HG02623 (cell line): ENCODE measurements around the gene EHD3.
"Not testable (repeated sequence)": the region's sequence is repeated elsewhere in the genome, so short reads cannot be mapped to it uniquely, and the experiment has no call there.

Experiments
- ATAC-seq: cut with Tn5 transposase; IDR thresholded peaks from one replicate; pipeline ENCODE4 v1.9.1; 2021; ENCODE audit warnings: moderate library complexity; ENCODE audit not compliant: unreplicated experiment

EHD3 gene

GRCh38 chr2:31283193-31283919 lies 49.4 kb downstream of the EHD3 start:
- ATAC-seq: not testable (repeated sequence)

GRCh38 chr2:31284107-31284506 lies 50.2 kb downstream of the EHD3 start:
- ATAC-seq: no peak

- no peak for ATAC-seq
Observed at GRCh38 chr2:31286230-31286629, 52.3 kb downstream of the EHD3 start.

DNA sequence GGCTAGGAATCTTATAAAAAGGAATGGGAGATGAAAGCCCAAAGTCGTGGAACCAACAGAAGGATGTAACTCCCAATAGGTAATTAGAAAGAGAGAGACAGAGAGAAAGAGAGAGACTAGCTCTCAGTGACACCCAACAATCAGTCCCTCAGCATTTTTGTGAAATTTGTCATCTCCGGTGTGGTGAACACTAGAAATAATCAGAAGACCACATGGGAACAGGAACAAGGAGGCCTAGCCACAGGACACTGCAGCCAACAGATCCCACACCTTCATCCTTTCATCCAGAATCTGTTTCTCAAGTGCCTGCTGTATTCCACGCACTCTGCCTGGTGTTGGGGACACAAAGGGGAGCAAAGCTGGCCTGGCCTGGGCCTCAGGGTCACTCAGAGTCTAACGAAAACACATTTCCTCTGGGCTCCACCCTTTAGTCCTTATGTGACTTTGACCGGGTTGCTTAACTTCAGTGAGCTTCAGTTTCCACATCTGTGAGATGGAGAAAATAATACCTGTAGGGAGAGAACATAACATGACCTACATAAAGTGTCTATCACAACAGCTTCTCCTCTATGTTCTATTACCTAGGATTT lies 53.1 kb downstream of the EHD3 start:
- ATAC-seq: no peak

GRCh38 chr2:31287654-31288053 lies 53.7 kb downstream of the EHD3 start:
- no peak for ATAC-seq

DNA sequence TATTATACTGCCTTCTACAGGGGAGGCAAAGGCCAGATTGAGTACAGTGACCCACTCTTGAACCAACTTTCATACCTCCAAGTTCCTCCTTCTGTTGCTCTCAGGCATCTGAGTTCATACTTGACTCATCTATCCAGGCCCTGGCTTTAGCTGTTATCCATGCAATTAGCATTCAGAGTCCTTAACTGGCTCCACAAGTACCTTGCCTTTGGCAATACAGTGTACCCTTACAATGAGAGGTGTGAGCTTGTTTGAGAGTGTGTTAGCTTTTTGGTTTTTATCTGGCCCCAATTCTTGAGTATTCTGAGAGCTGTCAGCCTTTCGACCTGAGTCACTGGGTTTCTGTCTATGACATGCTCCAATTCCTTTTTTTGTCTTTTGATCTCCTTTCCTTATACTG lies 60.2 kb downstream of the EHD3 start:
- no peak for ATAC-seq

GRCh38 chr2:31296641-31297287 lies 62.8 kb downstream of the EHD3 start:
- no peak for ATAC-seq

DNA sequence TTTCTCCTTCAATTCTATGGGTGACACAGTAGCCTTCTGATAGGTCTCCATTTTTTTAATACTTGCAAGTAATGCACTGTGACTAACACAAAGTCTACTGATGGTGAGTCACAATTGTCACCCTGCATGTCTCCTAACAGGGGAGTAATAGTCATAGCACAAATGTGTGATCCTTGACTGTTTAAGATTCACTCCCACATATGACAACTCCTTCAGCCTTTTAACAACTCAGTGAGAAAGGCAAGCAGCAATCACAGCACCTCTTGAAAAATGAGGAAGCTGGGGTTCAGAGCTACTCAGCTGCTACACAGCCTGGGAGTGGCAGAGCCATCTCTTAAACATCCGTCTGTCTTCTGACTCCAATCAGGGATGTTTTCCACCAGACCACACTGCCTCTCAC lies 63.8 kb downstream of the EHD3 start:
- no peak for ATAC-seq

- no peak for ATAC-seq
Observed at GRCh38 chr2:31299547-31299946, 65.6 kb downstream of the EHD3 start.

- ATAC-seq: no peak
Observed at GRCh38 chr2:31300309-31300708, 66.4 kb downstream of the EHD3 start.

- ATAC-seq: no peak
Observed at GRCh38 chr2:31302940-31303563, 69.1 kb downstream of the EHD3 start.

DNA sequence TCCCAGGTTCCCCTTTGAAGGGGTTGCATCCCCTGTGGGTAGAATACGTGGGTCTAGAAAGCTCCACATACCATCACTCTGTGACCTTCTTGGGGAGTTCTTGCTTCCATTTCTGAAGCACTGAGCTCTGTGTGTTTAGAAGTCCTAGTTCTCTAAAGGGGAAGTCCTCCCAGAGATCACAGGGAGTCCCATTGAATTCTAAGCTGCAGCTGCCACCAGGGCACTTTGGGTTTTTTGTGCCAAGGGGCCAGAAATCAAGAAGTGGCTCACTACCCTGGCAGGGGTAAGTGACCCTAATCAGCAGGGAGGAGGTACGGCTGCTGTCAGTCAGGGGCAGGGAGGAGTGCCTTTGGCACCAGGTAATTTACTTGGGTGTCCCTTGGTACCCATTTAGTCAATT lies 70.9 kb downstream of the EHD3 start:
- ATAC-seq: no peak

DNA sequence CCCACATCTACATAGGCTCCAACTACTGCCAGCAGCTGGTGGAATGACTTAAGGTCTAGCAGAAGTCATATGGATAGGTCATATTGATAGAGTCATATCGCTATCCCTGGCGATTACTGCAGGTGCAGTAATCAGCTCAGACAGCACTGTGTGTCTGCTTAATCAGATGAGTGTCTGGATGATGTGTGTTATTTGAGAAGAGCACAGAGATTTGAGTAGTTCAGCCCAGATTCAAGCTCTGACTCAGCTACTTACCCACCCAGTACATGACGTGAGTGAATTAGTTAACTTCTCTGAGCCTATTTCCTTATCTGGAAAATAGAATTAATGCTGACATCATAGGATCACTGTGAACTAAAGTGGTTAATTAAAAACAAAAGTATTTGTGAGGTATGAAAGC lies 78.9 kb downstream of the EHD3 start:
- ATAC-seq: no peak

GRCh38 chr2:31314761-31315160 lies 80.8 kb downstream of the EHD3 start:
- no peak for ATAC-seq

- ATAC-seq: no peak
Observed at GRCh38 chr2:31317396-31317795, 83.4 kb downstream of the EHD3 start.

DNA sequence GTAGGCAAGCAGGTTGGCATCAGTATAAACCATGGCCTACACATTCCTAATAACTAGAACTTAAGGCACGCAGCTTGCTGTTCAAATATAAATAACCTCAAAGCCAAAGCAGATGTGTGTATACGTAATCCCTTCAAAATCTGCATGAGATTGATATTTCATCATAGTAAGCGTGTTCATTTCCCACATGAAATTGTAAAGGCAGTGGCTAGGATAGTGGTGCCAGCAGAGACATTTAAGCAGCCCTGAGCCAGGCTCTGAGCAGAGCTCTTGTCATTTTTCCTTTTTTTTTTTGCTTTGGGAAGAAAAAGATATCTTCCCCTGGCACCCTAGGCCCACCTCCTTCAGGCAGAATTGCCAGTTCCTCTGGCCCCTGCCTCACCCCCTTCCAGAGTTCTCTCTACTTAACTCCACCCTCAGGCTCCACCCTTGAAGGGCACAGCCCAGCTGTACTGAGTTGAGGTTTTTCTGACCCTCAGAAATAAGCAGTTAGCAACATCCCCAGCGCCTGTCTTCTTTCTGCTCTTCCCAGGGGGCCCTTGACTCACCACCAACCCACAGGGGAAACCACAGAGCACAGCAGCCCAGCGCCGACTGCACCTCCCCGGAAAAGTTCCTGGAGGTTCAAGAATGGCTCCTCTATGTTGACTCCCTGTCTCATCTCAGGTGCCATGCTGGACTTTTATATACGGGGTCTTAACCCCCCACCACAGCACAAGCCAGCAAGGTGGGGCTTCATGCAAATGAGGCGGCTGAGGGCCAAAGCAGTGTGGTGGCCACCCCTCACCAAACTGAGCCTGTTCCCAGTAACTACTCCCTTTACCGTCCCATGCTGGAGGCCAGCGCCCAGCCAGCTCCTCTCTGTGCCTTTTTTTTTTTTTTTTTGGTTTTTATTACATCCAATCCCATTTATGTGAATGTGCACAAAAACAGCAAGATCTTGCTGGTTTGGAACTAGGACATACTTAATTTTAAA lies 84.7 kb downstream of the EHD3 start:
- peak; percentile 64 for ATAC-seq
